ENCODE data around the gene TRIP10.

The TRIP10 gene

GRCh38 chr19:6711078-6711361 lies 28.5 kb upstream of the TRIP10 start:
- H3K4ac ChIP-seq (ENCODE audit: low read depth in 1 of 2, low read length in 2 of 2) = no peak overlapping the region
- H3K36me3 ChIP-seq (ENCODE audit: control insufficient read depth in 1 of 2, insufficient read depth in 2 of 2, low read depth in 1 of 2, low read length in 2 of 2) = peaks cover 0 to 39% of the 10 kb centered on the region in 2 experiments
- no peak overlapping the region for H3K4me2 ChIP-seq (ENCODE audit: low read length, poor library complexity, severe bottlenecking)
- DNase-seq = no peak
- H3K4me1 ChIP-seq (ENCODE audit: control insufficient read depth, insufficient read depth, low read depth, low read length) = peaks cover 4% of the 10 kb centered on the region
- H3K27me3 ChIP-seq (ENCODE audit: control insufficient read depth in 1 of 2, insufficient read depth in 1 of 2, low read length in 2 of 2) = peaks cover 10 to 25% of the 10 kb centered on the region in 2 experiments
- H3K18ac ChIP-seq (ENCODE audit: low read depth in 1 of 2, low read length in 2 of 2) = no peak overlapping the region
- H3K14ac ChIP-seq (ENCODE audit: low read length in 2 of 2) = no peak overlapping the region
- no peak overlapping the region for H2BK15ac ChIP-seq (ENCODE audit: low read depth, poor library complexity, severe bottlenecking)
- H3K23ac ChIP-seq (ENCODE audit: low read length in 2 of 2) = no peak overlapping the region
- no peak overlapping the region for H2BK120ac ChIP-seq (ENCODE audit: low read depth, low read length)
- H3K27ac ChIP-seq (ENCODE audit: low read length, poor library complexity, severe bottlenecking) = no peak overlapping the region
- H2BK12ac ChIP-seq (ENCODE audit: low read length in 2 of 2) = no peak overlapping the region
- H2AK5ac ChIP-seq (ENCODE audit: low read length, severe bottlenecking) = no peak overlapping the region
- H3K79me1 ChIP-seq (replicated peaks; ENCODE audit: low read length, poor library complexity, severe bottlenecking) = no peaks in the 10 kb centered on the region
- no peak overlapping the region for H4K91ac ChIP-seq (ENCODE audit: low read length)
- H3K9ac ChIP-seq (ENCODE audit: low read length) = no peak overlapping the region
- H3K4me3 ChIP-seq (ENCODE audit: insufficient read depth in 1 of 2, low read depth in 1 of 2, low read length in 2 of 2) = no peak overlapping the region
- no peak overlapping the region for H4K8ac ChIP-seq (ENCODE audit: low read length)
- no peaks in the 10 kb centered on the region for H3K9me3 ChIP-seq (ENCODE audit: control insufficient read depth, low read length)
- no peak overlapping the region for H2AFZ ChIP-seq (ENCODE audit: low read depth, low read length)
- no peak overlapping the region for H2BK5ac ChIP-seq (ENCODE audit: low read depth, low read length, poor library complexity, severe bottlenecking)
- 64% methylated on average over 9 of the region's 9 CpGs for WGBS

GRCh38 chr19:6711605-6712004 lies 27.9 kb upstream of the TRIP10 start:
- no peak overlapping the region for H4K8ac ChIP-seq (ENCODE audit: low read length)
- peaks cover 0 to 45% of the 10 kb centered on the region in 2 experiments for H3K36me3 ChIP-seq (ENCODE audit: control insufficient read depth in 1 of 2, insufficient read depth in 2 of 2, low read depth in 1 of 2, low read length in 2 of 2)
- H2BK120ac ChIP-seq (ENCODE audit: low read depth, low read length) = no peak overlapping the region
- H3K9me3 ChIP-seq (ENCODE audit: control insufficient read depth, low read length) = no peaks in the 10 kb centered on the region
- H3K4me3 ChIP-seq (ENCODE audit: insufficient read depth in 1 of 2, low read depth in 1 of 2, low read length in 2 of 2) = no peak overlapping the region
- no peak overlapping the region for H4K91ac ChIP-seq (ENCODE audit: low read length)
- no peak overlapping the region for H2AK5ac ChIP-seq (ENCODE audit: low read length, severe bottlenecking)
- no peak for DNase-seq
- H2BK15ac ChIP-seq (ENCODE audit: low read depth, poor library complexity, severe bottlenecking) = no peak overlapping the region
- peaks cover 4% of the 10 kb centered on the region for H3K4me1 ChIP-seq (ENCODE audit: control insufficient read depth, insufficient read depth, low read depth, low read length)
- H2BK12ac ChIP-seq (ENCODE audit: low read length in 2 of 2) = no peak overlapping the region
- no peak overlapping the region for H3K27ac ChIP-seq (ENCODE audit: low read length, poor library complexity, severe bottlenecking)
- H2AFZ ChIP-seq (ENCODE audit: low read depth, low read length) = no peak overlapping the region
- no peak overlapping the region for H3K23ac ChIP-seq (ENCODE audit: low read length in 2 of 2)
- no peak overlapping the region for H3K18ac ChIP-seq (ENCODE audit: low read depth in 1 of 2, low read length in 2 of 2)
- WGBS = 79% methylated on average over 9 of the region's 10 CpGs
- H3K4me2 ChIP-seq (ENCODE audit: low read length, poor library complexity, severe bottlenecking) = no peak overlapping the region
- H3K79me1 ChIP-seq (replicated peaks; ENCODE audit: low read length, poor library complexity, severe bottlenecking) = no peaks in the 10 kb centered on the region
- no peak overlapping the region for H2BK5ac ChIP-seq (ENCODE audit: low read depth, low read length, poor library complexity, severe bottlenecking)
- H3K4ac ChIP-seq (ENCODE audit: low read depth in 1 of 2, low read length in 2 of 2) = no peak overlapping the region
- peaks cover 10 to 25% of the 10 kb centered on the region in 2 experiments for H3K27me3 ChIP-seq (ENCODE audit: control insufficient read depth in 1 of 2, insufficient read depth in 1 of 2, low read length in 2 of 2)
- H3K9ac ChIP-seq (ENCODE audit: low read length) = no peak overlapping the region
- H3K14ac ChIP-seq (ENCODE audit: low read length in 2 of 2) = no peak overlapping the region

- Histone ChIP-seq H3K27ac (ENCODE audit: low read length, poor library complexity, severe bottlenecking) (no peak overlapping the region), H4K91ac (ENCODE audit: low read length) (no peak overlapping the region), H3K27me3 (ENCODE audit: control insufficient read depth in 1 of 2, insufficient read depth in 1 of 2, low read length in 2 of 2) (peaks cover 10 to 25% of the 10 kb centered on the region in 2 experiments), H3K18ac (ENCODE audit: low read depth in 1 of 2, low read length in 2 of 2) (no peak overlapping the region), H3K79me1 (replicated peaks; ENCODE audit: low read length, poor library complexity, severe bottlenecking) (no peaks in the 10 kb centered on the region), H2AK5ac (ENCODE audit: low read length, severe bottlenecking) (no peak overlapping the region), H3K23ac (ENCODE audit: low read length in 2 of 2) (no peak overlapping the region), H3K4me1 (ENCODE audit: control insufficient read depth, insufficient read depth, low read depth, low read length) (peaks cover 4% of the 10 kb centered on the region), H2AFZ (ENCODE audit: low read depth, low read length) (no peak overlapping the region), H3K36me3 (ENCODE audit: control insufficient read depth in 1 of 2, insufficient read depth in 2 of 2, low read depth in 1 of 2, low read length in 2 of 2) (peaks cover 0 to 51% of the 10 kb centered on the region in 2 experiments), H2BK12ac (ENCODE audit: low read length in 2 of 2) (no peak overlapping the region), H3K9me3 (ENCODE audit: control insufficient read depth, low read length) (no peaks in the 10 kb centered on the region), H3K4me3 (ENCODE audit: insufficient read depth in 1 of 2, low read depth in 1 of 2, low read length in 2 of 2) (no peak overlapping the region), H2BK5ac (ENCODE audit: low read depth, low read length, poor library complexity, severe bottlenecking) (no peak overlapping the region), H2BK15ac (ENCODE audit: low read depth, poor library complexity, severe bottlenecking) (no peak overlapping the region), H3K14ac (ENCODE audit: low read length in 2 of 2) (no peak overlapping the region), H3K4me2 (ENCODE audit: low read length, poor library complexity, severe bottlenecking) (no peak overlapping the region), H3K9ac (ENCODE audit: low read length) (no peak overlapping the region), H3K4ac (ENCODE audit: low read depth in 1 of 2, low read length in 2 of 2) (no peak overlapping the region), H2BK120ac (ENCODE audit: low read depth, low read length) (no peak overlapping the region), H4K8ac (ENCODE audit: low read length) (no peak overlapping the region)
- 94% methylated on average over 15 of the region's 16 CpGs for WGBS
- DNase-seq = no peak
Observed at GRCh38 chr19:6712231-6712630, 27.2 kb upstream of the TRIP10 start.

GRCh38 chr19:6712692-6713670 lies 26.5 kb upstream of the TRIP10 start:
- H3K9me3 ChIP-seq (ENCODE audit: control insufficient read depth, low read length) = no peaks in the 10 kb centered on the region
- no peak overlapping the region for H2BK5ac ChIP-seq (ENCODE audit: low read depth, low read length, poor library complexity, severe bottlenecking)
- no peak for DNase-seq
- WGBS = 88% methylated on average over 19 of the region's 20 CpGs
- no peak overlapping the region for H3K4me3 ChIP-seq (ENCODE audit: insufficient read depth in 1 of 2, low read depth in 1 of 2, low read length in 2 of 2)
- H3K4ac ChIP-seq (ENCODE audit: low read depth in 1 of 2, low read length in 2 of 2) = no peak overlapping the region
- no peak overlapping the region for H3K9ac ChIP-seq (ENCODE audit: low read length)
- peaks cover 10 to 25% of the 10 kb centered on the region in 2 experiments for H3K27me3 ChIP-seq (ENCODE audit: control insufficient read depth in 1 of 2, insufficient read depth in 1 of 2, low read length in 2 of 2)
- no peak overlapping the region for H3K4me2 ChIP-seq (ENCODE audit: low read length, poor library complexity, severe bottlenecking)
- H3K79me1 ChIP-seq (replicated peaks; ENCODE audit: low read length, poor library complexity, severe bottlenecking) = no peaks in the 10 kb centered on the region
- no peak overlapping the region for H2BK12ac ChIP-seq (ENCODE audit: low read length in 2 of 2)
- H4K91ac ChIP-seq (ENCODE audit: low read length) = no peak overlapping the region
- no peak overlapping the region for H3K14ac ChIP-seq (ENCODE audit: low read length in 2 of 2)
- no peak overlapping the region for H2BK120ac ChIP-seq (ENCODE audit: low read depth, low read length)
- H3K27ac ChIP-seq (ENCODE audit: low read length, poor library complexity, severe bottlenecking) = no peak overlapping the region
- no peak overlapping the region for H2BK15ac ChIP-seq (ENCODE audit: low read depth, poor library complexity, severe bottlenecking)
- peaks cover 4% of the 10 kb centered on the region for H3K4me1 ChIP-seq (ENCODE audit: control insufficient read depth, insufficient read depth, low read depth, low read length)
- no peak overlapping the region for H2AFZ ChIP-seq (ENCODE audit: low read depth, low read length)
- H2AK5ac ChIP-seq (ENCODE audit: low read length, severe bottlenecking) = no peak overlapping the region
- no peak overlapping the region for H3K18ac ChIP-seq (ENCODE audit: low read depth in 1 of 2, low read length in 2 of 2)
- H3K36me3 ChIP-seq (ENCODE audit: control insufficient read depth in 1 of 2, insufficient read depth in 2 of 2, low read depth in 1 of 2, low read length in 2 of 2) = peaks cover 0 to 58% of the 10 kb centered on the region in 2 experiments
- H3K23ac ChIP-seq (ENCODE audit: low read length in 2 of 2) = no peak overlapping the region
- H4K8ac ChIP-seq (ENCODE audit: low read length) = no peak overlapping the region

Measured in mesenchymal stem cell (in vitro differentiated cells and primary cell).